T-helper 2 cell treated with Interferon-gamma antibody and Interleukin-4, amounts not matched to agents 5 μg/mL and 100 μg/mL, for 36 hours (primary cell): ENCODE measurements around the gene LTBP3.
A peak's percentile ranks its signal among the peaks of the same experiment; 100 is the strongest.

Experiments
- DNase-seq: peaks from one replicate; pipeline ENCODE4 v3.0.0; 2021; ENCODE audit warnings: low spot score
- H3K27ac Mint-ChIP-seq: one replicate; pipeline ENCODE4 v1.8.0; 2021; ENCODE audit warnings: mild to moderate bottlenecking, mixed read lengths
- H3K27me3 Mint-ChIP-seq: one replicate; pipeline ENCODE4 v1.8.0; 2021; ENCODE audit warnings: low read depth, mixed read lengths
- H3K36me3 Mint-ChIP-seq: one replicate; pipeline ENCODE4 v1.8.0; 2021; ENCODE audit warnings: low read depth, mixed read lengths
- H3K4me1 Mint-ChIP-seq: one replicate; pipeline ENCODE4 v1.8.0; 2021; ENCODE audit warnings: low read depth, mixed read lengths
- H3K4me3 Mint-ChIP-seq: one replicate; pipeline ENCODE4 v1.8.0; 2022; ENCODE audit warnings: mild to moderate bottlenecking, moderate library complexity, mixed read lengths
- H3K9me3 Mint-ChIP-seq: one replicate; pipeline ENCODE4 v1.8.0; 2021; ENCODE audit warnings: mixed read lengths

The LTBP3 gene

DNA sequence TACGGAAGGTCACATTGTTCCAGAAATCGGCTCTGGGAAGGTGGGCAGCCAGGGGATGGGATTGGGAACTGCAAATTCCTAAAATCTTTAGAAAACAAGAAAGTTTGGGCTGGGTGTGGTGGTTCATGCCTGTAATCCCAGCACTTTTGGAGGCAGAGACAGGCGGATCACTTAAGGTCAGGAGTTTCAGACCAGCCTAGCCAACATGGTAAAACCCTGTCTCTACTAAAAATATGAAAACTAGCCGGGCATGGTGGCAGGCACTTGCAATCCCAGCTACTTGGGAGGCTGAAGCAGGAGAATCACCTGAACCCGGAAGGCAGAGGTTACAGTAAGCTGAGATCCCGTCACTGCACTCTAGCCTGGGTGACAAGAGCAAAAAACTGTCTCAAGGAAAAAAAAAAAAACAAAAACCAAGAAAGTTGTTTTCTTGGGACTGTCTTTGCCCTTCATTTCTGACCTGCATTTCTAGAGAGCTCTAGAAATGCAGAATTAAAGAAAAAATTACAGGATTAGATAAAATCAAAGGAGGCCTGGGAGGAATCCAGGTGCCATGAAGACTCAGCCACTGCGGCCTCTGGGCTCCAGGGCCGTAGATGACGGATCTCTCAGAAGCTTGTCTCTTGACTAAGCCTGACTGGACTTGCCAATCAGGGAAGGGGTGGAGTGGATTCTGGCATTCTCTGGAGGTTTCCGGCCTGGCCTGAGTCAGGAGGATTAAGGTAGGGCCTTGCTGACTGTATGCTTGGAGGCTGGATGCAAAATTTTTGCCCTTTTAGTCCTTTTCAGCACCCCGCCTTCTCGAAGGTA is 64.6 kb downstream of the LTBP3 start:
- H3K27me3 Mint-ChIP-seq = no peaks in the 10 kb centered on the region
- no peaks in the 10 kb centered on the region for H3K36me3 Mint-ChIP-seq
- peak overlapping the region; percentile 27 for H3K4me3 Mint-ChIP-seq
- H3K9me3 Mint-ChIP-seq = no peaks in the 10 kb centered on the region
- peaks cover 41% of the 10 kb centered on the region for H3K4me1 Mint-ChIP-seq
- no peak for DNase-seq
- peak overlapping the region; percentile 78 for H3K27ac Mint-ChIP-seq

DNA sequence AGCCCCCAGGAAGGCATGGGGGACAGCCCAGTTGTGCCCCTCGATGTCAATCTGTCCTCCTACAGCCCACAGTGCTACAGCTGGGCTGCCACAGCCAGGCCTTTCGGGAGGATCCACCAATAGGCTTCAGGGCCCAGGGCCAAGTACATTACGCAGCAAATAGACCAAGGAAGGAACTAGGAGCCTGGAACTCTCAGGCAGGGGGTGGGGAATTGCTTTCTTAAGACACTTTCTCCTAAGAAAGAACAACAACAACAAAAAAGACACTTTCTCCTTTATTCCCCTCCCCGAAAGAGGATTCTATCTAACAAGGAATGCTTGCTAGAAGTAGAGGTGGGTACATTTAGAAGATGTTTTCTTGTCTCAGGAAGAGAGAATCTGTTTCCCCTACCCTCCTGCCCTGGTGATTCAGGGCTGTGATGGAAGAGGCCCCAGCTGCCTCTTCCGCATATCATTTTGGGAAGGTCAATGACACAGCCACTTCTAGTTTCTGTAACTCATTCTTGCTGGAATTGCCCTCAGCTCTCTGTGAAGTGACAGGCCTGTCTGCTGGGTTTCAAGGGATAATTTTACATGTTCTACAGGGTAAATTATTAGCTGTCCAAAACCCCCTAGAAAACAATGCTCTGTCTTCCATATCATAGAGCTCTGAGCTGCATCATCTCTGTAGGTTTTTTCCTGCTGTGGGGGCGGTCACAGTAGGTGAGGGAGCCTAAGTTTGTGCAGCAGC is 65.4 kb downstream of the LTBP3 start:
- peak overlapping the region; percentile 27 for H3K4me3 Mint-ChIP-seq
- H3K27ac Mint-ChIP-seq = peak overlapping the region; percentile 78
- H3K4me1 Mint-ChIP-seq = peaks cover 47% of the 10 kb centered on the region
- H3K27me3 Mint-ChIP-seq = no peaks in the 10 kb centered on the region
- DNase-seq = peak; percentile 53
- no peaks in the 10 kb centered on the region for H3K36me3 Mint-ChIP-seq
- H3K9me3 Mint-ChIP-seq = no peaks in the 10 kb centered on the region

DNA sequence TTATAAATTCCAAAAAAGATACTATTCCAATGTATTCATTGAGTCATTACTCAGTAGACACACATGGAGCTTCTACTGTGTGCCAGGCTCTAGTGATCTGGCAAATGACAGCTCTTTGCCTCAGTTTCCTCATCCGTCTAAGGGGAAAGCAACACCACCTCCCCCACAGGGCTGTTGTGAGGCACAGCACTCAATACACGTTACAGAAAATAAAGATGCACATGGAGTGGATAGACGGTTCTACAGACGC is 65.8 kb downstream of the LTBP3 start:
- Mint-ChIP-seq H3K36me3 (no peaks in the 10 kb centered on the region), H3K27me3 (no peaks in the 10 kb centered on the region), H3K27ac (peak overlapping the region; percentile 64), H3K4me1 (peaks cover 50% of the 10 kb centered on the region), H3K9me3 (no peaks in the 10 kb centered on the region), H3K4me3 (no peak overlapping the region)
- no peak for DNase-seq

GRCh38 chr11:65491614-65492386 is 66.4 kb downstream of the LTBP3 start:
- H3K4me3 Mint-ChIP-seq = no peak overlapping the region
- no peaks in the 10 kb centered on the region for H3K9me3 Mint-ChIP-seq
- DNase-seq = no peak
- no peaks in the 10 kb centered on the region for H3K27me3 Mint-ChIP-seq
- peaks cover 48% of the 10 kb centered on the region for H3K4me1 Mint-ChIP-seq
- peak overlapping the region; percentile 64 for H3K27ac Mint-ChIP-seq
- H3K36me3 Mint-ChIP-seq = no peaks in the 10 kb centered on the region

DNA sequence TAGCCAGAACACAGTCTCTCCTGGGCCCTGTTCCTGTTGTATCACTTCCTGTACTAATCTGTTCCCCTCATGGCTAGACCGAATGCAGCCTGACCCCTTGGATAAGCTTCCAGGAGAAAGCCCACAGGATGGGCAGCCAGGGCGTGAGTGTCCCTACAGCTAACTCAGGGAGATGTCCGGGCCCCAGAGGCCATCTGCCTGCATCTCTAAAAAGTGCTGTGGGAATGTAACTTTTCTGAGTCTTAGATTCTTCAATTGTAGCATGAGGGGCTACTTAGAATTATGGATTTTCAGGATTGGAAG is 67.0 kb downstream of the LTBP3 start:
- Mint-ChIP-seq H3K36me3 (no peaks in the 10 kb centered on the region), H3K9me3 (no peaks in the 10 kb centered on the region), H3K4me3 (no peak overlapping the region), H3K4me1 (peaks cover 43% of the 10 kb centered on the region), H3K27me3 (no peaks in the 10 kb centered on the region), H3K27ac (no peak overlapping the region)
- no peak for DNase-seq

- Mint-ChIP-seq H3K9me3 (no peaks in the 10 kb centered on the region), H3K4me3 (no peak overlapping the region), H3K36me3 (no peaks in the 10 kb centered on the region), H3K27me3 (no peaks in the 10 kb centered on the region), H3K4me1 (peaks cover 44% of the 10 kb centered on the region), H3K27ac (no peak overlapping the region)
- no peak for DNase-seq
These were observed 68.3 kb downstream of the LTBP3 start for GRCh38 chr11:65489706-65490320.

GRCh38 chr11:65489035-65489705 is 69.0 kb downstream of the LTBP3 start:
- Mint-ChIP-seq H3K4me1 (peaks cover 38% of the 10 kb centered on the region), H3K27me3 (no peaks in the 10 kb centered on the region), H3K36me3 (no peaks in the 10 kb centered on the region), H3K4me3 (no peak overlapping the region), H3K27ac (no peak overlapping the region), H3K9me3 (no peaks in the 10 kb centered on the region)
- no peak for DNase-seq
